ENCODE measurements around the gene VEZF1.

The VEZF1 gene

DNA sequence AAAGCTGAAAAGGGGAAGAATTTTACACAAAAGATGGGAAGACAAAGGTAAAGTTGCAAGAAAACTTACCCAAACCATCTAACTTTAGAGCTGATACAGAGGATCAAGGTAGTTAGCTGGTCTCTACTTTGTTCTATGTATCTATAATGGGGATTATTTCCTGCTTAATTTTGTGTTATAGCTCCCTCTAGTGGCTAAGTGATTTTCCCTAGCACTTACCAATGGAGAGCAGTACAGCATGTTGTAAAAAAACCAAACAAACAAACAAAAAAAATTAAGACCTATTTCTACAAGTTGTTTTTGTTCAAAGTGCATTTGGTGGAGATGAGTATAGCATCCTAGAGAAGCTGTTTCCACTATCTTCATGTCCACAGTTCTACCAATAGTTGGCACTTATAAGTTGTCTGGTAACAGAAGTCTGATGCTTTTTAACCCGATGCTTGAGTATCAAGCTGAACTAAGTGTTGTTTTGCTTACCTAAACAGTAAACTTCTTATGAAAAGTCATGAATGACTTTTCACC lies 11.5 kb upstream of the VEZF1 start:
- DNase-seq (ENCODE audit: low read depth, low spot score), result no peak

DNA sequence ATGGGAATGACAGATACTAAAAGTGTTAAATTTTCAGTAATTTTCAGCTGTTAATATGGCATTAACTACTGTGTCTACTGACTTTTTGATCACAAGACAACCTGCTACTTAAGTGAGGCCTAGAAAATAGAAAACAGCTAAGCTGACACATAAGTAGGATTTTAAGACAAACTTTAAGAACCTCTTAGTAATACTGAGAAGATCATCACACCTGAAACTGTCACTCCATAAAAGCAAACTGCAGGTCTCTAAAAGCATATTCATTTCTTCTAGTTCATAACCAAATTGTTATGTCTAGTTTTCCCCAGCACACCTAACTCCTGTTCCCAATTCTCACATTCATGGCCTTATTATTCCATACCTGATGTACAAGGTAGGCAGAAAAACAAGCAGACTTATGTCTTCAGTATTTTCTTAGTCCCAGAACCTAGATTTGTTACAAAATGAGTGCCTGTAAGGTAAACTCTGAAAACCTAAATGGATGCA lies 11.0 kb upstream of the VEZF1 start:
- no peak for DNase-seq (ENCODE audit: low read depth, low spot score)

- no peak for DNase-seq (ENCODE audit: low read depth, low spot score)
Observed at GRCh38 chr17:57997085-57997809, 9.2 kb upstream of the VEZF1 start.

DNA sequence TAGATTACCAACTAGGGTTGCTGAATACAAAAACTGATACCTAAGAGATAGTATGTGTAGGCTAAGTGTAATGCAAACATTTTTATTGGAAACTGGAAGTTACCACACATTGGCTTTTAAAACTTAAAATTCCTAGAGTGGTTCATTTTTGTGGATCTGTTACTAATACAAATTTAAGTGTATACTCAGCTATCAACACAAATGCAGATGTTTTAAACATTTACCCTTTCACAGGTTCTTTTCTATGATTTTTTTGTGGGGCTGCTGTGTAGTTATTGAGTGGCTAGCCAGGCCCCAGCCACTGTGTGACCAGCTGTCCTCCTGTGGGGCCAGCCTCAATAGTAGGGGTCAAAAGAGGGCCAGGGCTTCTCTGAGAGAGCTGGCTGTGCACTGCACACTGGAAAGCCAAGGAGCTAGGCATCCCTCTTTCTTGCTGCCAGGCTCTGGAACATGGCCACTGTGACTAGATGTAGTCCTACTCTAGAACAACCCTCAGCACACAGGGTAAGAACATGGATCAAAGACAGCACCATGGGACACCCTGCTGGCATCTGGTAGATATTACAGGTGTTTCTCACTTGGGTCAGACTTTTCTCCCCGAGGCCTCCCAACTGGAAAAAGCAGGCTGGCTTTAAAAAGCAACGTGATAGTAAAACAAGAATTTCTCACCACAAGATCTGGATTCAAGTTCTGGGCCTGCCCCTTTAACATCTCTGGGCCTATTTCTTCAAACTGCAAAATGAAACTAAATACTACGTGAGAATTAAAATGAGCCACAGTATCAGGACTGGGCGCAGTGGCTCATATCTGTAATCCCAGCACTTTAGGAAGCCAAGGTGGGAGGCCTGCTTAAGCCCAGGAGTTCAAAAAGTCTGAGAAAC lies 7.3 kb upstream of the VEZF1 start:
- peak; percentile 83 for DNase-seq (ENCODE audit: low read depth, low spot score)

DNA sequence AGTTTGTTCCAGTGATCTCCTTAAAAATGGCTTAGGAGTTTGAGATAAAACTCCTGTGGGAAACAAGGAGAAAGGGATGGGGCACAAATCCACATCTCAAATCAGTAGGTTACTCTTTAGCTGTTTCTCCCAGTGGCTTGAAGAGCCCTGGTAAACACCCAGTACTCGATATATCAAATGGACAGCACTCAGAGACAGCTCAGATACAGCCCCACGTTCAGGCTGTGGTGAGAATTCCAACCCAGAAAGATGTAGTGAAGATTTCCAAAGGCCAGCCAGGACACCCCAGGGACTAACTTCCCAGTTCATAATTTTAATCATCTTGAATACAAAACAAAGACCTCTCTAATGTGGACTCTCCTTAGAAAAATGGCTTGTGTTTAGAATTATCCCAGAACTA lies 6.4 kb upstream of the VEZF1 start:
- no peak for DNase-seq (ENCODE audit: low read depth, low spot score)

- DNase-seq (ENCODE audit: low read depth, low spot score), result peak; percentile 83
Observed at GRCh38 chr17:57993471-57994365, 5.7 kb upstream of the VEZF1 start.

DNA sequence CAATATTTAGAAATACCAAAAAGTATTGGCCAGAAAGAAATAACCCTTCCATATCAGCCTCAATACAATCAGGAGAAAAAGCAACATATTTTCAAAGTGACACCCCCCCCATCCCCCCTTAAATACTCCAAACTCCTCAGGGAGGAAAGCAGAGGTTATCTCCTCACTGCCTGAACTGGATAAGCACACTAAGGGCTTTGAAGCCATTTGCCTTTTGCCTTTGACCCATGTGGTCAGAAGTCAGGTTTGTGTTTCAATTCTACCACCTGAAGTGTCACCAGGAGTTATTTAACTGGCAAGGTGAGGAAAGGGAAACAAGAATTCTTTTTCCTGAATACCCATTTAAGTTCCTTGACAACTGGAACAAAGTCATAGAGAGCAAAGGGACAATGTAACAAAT lies 3.5 kb upstream of the VEZF1 start:
- DNase-seq (ENCODE audit: low read depth, low spot score), result no peak

- DNase-seq (ENCODE audit: low read depth, low spot score), result no peak
Observed at GRCh38 chr17:57990037-57990436, 2.0 kb upstream of the VEZF1 start.

DNA sequence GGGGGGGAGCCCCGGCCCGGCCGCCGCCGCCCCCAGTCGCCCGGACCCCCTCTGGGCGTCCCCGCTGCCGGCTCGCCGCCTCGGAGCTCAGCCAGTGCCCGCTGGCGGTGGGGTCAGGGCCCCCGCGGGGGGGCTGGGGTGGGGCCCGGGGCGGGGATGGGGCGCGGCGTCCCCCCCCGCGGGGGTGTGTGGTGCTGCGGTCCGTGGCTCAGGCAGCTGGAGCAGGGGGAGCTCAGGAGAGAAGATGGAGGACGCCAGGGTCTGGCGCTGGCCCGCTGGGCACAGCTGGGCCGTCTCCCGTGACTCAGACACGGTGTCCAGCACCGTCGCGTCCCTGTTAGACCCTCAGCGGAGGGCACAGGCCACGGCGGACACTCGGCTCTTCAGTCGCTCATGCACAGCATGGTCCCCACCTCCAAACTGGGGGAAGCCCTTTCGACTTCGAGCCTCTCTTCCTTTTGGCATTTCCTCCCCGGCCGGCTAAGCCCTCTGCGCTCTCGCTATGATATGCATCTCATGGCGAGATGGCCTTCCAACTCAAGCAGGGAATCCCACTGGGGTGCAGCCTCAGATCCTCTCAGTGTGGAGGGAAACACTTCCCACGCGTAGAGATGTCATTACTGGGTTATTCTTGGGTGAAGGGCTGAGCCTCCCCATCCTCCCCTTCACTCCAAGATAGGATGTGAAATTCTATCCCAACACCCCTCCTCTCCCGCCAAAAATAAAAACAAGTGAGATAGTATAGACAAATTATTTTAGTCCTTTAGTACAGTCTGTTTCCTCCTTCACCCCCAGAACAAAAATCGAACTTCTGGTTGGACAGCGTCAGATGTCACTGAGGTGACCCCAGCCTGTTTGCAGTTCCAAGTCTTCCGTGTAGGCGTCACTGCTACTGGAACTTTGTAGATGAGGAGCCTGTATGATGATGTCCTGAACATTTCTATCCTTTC lies 522 bp upstream of the VEZF1 start:
- DNase-seq (ENCODE audit: low read depth, low spot score), result peak; percentile 66

DNA sequence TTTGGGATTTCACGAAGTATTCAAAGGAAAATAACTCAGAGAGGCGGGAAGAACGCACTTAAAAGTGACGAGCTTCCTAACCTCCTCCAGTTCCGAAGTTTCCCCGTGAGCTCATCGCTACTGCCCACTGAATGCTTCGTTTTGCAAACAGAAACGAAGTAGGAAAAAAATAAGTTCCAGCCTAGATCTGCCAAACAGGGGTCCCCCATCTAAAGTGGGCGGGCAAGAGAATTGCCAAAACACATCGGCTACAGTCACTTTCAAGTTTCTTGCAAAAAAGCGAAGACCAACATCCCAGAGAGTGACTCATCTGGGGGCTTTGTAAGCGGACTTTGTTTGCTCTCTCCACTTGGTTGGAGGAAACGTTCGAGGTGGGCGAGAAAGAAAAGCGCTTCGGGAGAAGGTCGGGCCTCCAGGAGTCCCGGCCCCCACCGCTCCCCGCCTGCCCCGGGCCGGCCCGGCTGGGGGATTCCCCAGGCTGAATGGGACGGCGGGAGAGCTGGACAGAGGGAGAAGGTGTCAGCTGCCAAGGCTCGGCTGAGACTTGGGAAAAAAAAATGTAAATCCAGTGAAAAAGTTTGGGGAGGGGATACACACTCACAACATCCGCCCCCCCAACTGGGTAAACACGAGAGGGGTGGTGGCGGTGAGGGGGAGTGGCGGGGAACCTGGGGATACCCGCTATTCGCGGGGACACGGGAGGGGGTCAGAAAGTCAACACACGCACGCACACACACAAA lies 1.0 kb downstream of the VEZF1 start:
- peak; percentile 78 for DNase-seq (ENCODE audit: low read depth, low spot score)

- no peak for DNase-seq (ENCODE audit: low read depth, low spot score)
Observed at GRCh38 chr17:57985675-57985974, 2.4 kb downstream of the VEZF1 start.

DNA sequence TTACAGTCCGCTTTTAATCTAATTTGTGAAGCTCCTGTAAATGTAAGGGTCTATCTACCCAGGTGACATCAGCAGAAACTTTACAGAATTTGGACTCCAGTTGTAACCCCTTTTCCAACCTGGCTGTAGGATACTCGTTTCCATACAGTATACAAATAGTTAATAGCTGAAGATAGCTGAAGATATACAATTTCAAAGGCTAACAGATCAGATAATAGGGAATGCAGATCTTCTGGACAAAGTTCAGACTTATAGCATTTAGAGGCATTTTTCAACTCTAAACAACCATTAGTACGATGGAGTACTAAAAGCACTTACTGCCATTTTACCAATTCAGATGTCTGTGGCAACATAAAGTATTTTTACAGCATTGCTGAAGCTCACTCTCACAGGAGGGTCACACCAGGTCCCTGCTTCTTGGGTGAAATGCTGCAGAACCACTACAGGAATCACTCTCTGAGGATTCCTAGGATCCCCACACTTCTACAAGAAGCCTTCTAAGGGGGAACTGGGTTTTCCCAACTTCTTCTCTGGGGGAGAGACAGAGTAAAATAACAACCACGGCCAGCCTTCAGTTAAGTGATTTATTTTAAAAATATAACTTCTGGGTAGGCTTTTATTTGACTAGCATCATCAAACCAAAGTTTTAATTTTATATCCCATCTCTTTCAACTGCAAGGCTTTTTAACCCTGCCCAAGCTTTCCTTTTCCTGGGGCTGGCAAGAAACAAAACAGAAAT lies 2.9 kb downstream of the VEZF1 start:
- no peak for DNase-seq (ENCODE audit: low read depth, low spot score)

GRCh38 chr17:57984261-57984890 lies 3.7 kb downstream of the VEZF1 start:
- DNase-seq (ENCODE audit: low read depth, low spot score), result no peak

DNA sequence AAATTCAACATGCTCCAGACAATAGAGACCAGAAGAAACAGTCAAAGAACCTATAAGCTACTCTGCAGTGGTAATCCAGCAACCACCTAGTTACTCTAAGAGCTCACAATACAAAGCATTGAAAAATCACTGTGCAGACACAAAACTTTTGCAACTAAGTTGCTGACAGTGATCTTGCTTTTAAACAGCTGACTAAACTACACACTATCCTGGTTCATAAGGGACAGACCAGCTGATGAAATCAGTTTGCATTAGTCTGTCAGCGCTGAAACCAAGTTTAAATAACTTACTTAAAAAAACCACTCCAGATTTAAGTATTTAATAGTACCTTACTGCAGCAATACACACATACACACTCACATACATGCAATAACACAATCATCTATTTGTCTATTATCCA lies 4.6 kb downstream of the VEZF1 start:
- DNase-seq (ENCODE audit: low read depth, low spot score), result no peak

GRCh38 chr17:57982452-57983170 lies 5.4 kb downstream of the VEZF1 start:
- DNase-seq (ENCODE audit: low read depth, low spot score), result no peak

- DNase-seq (ENCODE audit: low read depth, low spot score), result no peak
Observed at GRCh38 chr17:57980522-57980921, 7.5 kb downstream of the VEZF1 start.

GRCh38 chr17:57979076-57979475 lies 9.0 kb downstream of the VEZF1 start:
- DNase-seq (ENCODE audit: low read depth, low spot score), result no peak

- DNase-seq (ENCODE audit: low read depth, low spot score), result no peak
Observed at GRCh38 chr17:57976594-57976993, 11.5 kb downstream of the VEZF1 start.
